DND-41 (cell line): ENCODE measurements around the gene SCNN1B.

Experiments used
- CTCF ChIP-seq: IDR thresholded peaks from 2 replicates; pipeline ENCODE4 v1.5.1; 2012; ENCODE audit warnings: borderline replicate concordance, low read length, moderate library complexity, mild to moderate bottlenecking; ENCODE audit not compliant: poor library complexity, severe bottlenecking; ENCODE audit errors: extremely low read depth
- EZH2 ChIP-seq: IDR thresholded peaks from 3 replicates; pipeline ENCODE4 v1.6.1; 2012; ENCODE audit warnings: borderline replicate concordance, low read depth, mild to moderate bottlenecking, moderate library complexity, low read length, inconsistent platforms; ENCODE audit not compliant: severe bottlenecking

GRCh38 chr16:23257682-23258081 lies 44.4 kb upstream of the SCNN1B start:
- no peak for TF ChIP-seq CTCF
- no peak for TF ChIP-seq EZH2
